Measurements from ENCODE around the gene HSD3B2.
"Not testable (repeated sequence)": the region's sequence is repeated elsewhere in the genome, so short reads cannot be mapped to it uniquely, and the experiment has no call there.

Gene HSD3B2
- 0 reads per million in 9 experiments for total RNA-seq

GRCh38 chr1:119414950-119415349, at the start of gene HSD3B2:
Gene HSD3B2, plus strand, starts transcription at chr1:119415150. Its CDS starts 270 bp downstream, at chr1:119415420.
- ATAC-seq (replicated peaks) (no peak), DNase-seq (no peak)
- Mint-ChIP-seq H3K4me3 (no peak within 1 kb of the TSS), H3K27ac (no peak within 1 kb of the TSS), H3K4me1 (ENCODE audit: low read depth in 2 of 2) (no peaks in the 10 kb centered on the region), H3K27me3 (no peaks in the 10 kb centered on the region), H3K9me3 (no peaks in the 10 kb centered on the region), H3K36me3 (ENCODE audit: insufficient read depth) (no peaks in the 10 kb centered on the region)

- ATAC-seq (replicated peaks) (no peak), DNase-seq (no peak)
- Mint-ChIP-seq H3K9me3 (no peaks in the 10 kb centered on the region), H3K27ac (no peak overlapping the region), H3K4me3 (no peak overlapping the region), H3K36me3 (ENCODE audit: insufficient read depth) (no peaks in the 10 kb centered on the region), H3K4me1 (ENCODE audit: low read depth in 2 of 2) (no peaks in the 10 kb centered on the region), H3K27me3 (peaks cover 16 to 45% of the 10 kb centered on the region in 2 donors)
Observed at GRCh38 chr1:119366424-119366823, 48.5 kb upstream of the HSD3B2 start.

GRCh38 chr1:119367432-119368124, 47.4 kb upstream of the HSD3B2 start:
- peaks cover 23 to 45% of the 10 kb centered on the region in 2 donors for H3K27me3 Mint-ChIP-seq
- H3K4me3 Mint-ChIP-seq: no peak overlapping the region
- no peak overlapping the region for H3K27ac Mint-ChIP-seq
- ATAC-seq (replicated peaks) (no peak), DNase-seq (no peak)
- no peaks in the 10 kb centered on the region for H3K36me3 Mint-ChIP-seq (ENCODE audit: insufficient read depth)
- H3K4me1 Mint-ChIP-seq (ENCODE audit: low read depth in 2 of 2): no peaks in the 10 kb centered on the region
- H3K9me3 Mint-ChIP-seq: no peaks in the 10 kb centered on the region

- no peaks in the 10 kb centered on the region for H3K36me3 Mint-ChIP-seq (ENCODE audit: insufficient read depth)
- DNase-seq (no peak), ATAC-seq (replicated peaks) (no peak)
- peaks cover 23 to 43% of the 10 kb centered on the region in 2 donors for H3K27me3 Mint-ChIP-seq
- H3K4me3 Mint-ChIP-seq: no peak within 1 kb of the TSS
- H3K4me1 Mint-ChIP-seq (ENCODE audit: low read depth in 2 of 2): no peaks in the 10 kb centered on the region
- H3K27ac Mint-ChIP-seq: no peak within 1 kb of the TSS
- H3K9me3 Mint-ChIP-seq: no peaks in the 10 kb centered on the region
Observed at GRCh38 chr1:119368554-119368953, 46.4 kb upstream of the HSD3B2 start, which contains the start of gene HAO2. Gene HAO2, plus strand, starts transcription at chr1:119368785. Its CDS starts 12,301 bp downstream, at chr1:119381086.

- Mint-ChIP-seq H3K4me1 (ENCODE audit: low read depth in 2 of 2) (no peaks in the 10 kb centered on the region), H3K27ac (no peak overlapping the region), H3K4me3 (no peak overlapping the region), H3K27me3 (peaks cover 23 to 42% of the 10 kb centered on the region in 2 donors), H3K9me3 (no peaks in the 10 kb centered on the region), H3K36me3 (ENCODE audit: insufficient read depth) (no peaks in the 10 kb centered on the region)
- DNase-seq (no peak), ATAC-seq (replicated peaks) (no peak)
Observed at GRCh38 chr1:119370748-119371147, 44.2 kb upstream of the HSD3B2 start.

GRCh38 chr1:119371815-119372214, 43.1 kb upstream of the HSD3B2 start:
- no peaks in the 10 kb centered on the region for H3K9me3 Mint-ChIP-seq
- H3K27ac Mint-ChIP-seq: no peak overlapping the region
- ATAC-seq (replicated peaks) (no peak), DNase-seq (no peak)
- no peak overlapping the region for H3K4me3 Mint-ChIP-seq
- peaks cover 23 to 33% of the 10 kb centered on the region in 2 donors for H3K27me3 Mint-ChIP-seq
- no peaks in the 10 kb centered on the region for H3K36me3 Mint-ChIP-seq (ENCODE audit: insufficient read depth)
- no peaks in the 10 kb centered on the region for H3K4me1 Mint-ChIP-seq (ENCODE audit: low read depth in 2 of 2)

- H3K27ac Mint-ChIP-seq: no peak overlapping the region
- H3K36me3 Mint-ChIP-seq (ENCODE audit: insufficient read depth): no peaks in the 10 kb centered on the region
- no peak for ATAC-seq (replicated peaks)
- no peak for DNase-seq
- H3K4me3 Mint-ChIP-seq: no peak overlapping the region
- no peaks in the 10 kb centered on the region for H3K4me1 Mint-ChIP-seq (ENCODE audit: low read depth in 2 of 2)
- H3K27me3 Mint-ChIP-seq: peaks cover 22 to 25% of the 10 kb centered on the region in 2 donors
- no peaks in the 10 kb centered on the region for H3K9me3 Mint-ChIP-seq
Observed at GRCh38 chr1:119372503-119373086, 42.4 kb upstream of the HSD3B2 start.

- H3K4me1 Mint-ChIP-seq (ENCODE audit: low read depth in 2 of 2): no peaks in the 10 kb centered on the region
- H3K36me3 Mint-ChIP-seq (ENCODE audit: insufficient read depth): no peaks in the 10 kb centered on the region
- DNase-seq: no peak
Observed at GRCh38 chr1:119373465-119373864, 41.5 kb upstream of the HSD3B2 start.

GRCh38 chr1:119374208-119374874, 40.6 kb upstream of the HSD3B2 start:
- Mint-ChIP-seq H3K4me1 (ENCODE audit: low read depth in 2 of 2) (no peaks in the 10 kb centered on the region), H3K9me3 (no peaks in the 10 kb centered on the region), H3K4me3 (no peak overlapping the region), H3K27ac (no peak overlapping the region), H3K36me3 (ENCODE audit: insufficient read depth) (no peaks in the 10 kb centered on the region), H3K27me3 (peaks cover 6 to 8% of the 10 kb centered on the region in 2 donors)
- DNase-seq (no peak), ATAC-seq (replicated peaks) (no peak)

More at GRCh38 chr1:119373465-119373864, 41.5 kb upstream of the HSD3B2 start:
- H3K4me3 Mint-ChIP-seq: no peak overlapping the region
- H3K9me3 Mint-ChIP-seq: no peaks in the 10 kb centered on the region
- H3K27me3 Mint-ChIP-seq: peaks cover 15 to 16% of the 10 kb centered on the region in 2 donors
- H3K27ac Mint-ChIP-seq: no peak overlapping the region
- no peak for ATAC-seq (replicated peaks)

GRCh38 chr1:119375366-119375765, 39.6 kb upstream of the HSD3B2 start:
- Mint-ChIP-seq H3K36me3 (ENCODE audit: insufficient read depth) (no peaks in the 10 kb centered on the region), H3K4me3 (no peak overlapping the region), H3K27ac (no peak overlapping the region), H3K27me3 (peaks cover 14 to 16% of the 10 kb centered on the region in 2 donors), H3K9me3 (peaks cover 0 to 3% of the 10 kb centered on the region in 2 donors), H3K4me1 (ENCODE audit: low read depth in 2 of 2) (no peaks in the 10 kb centered on the region)
- no peak for DNase-seq
- no peak for ATAC-seq (replicated peaks)

- Mint-ChIP-seq H3K9me3 (peaks cover 0 to 8% of the 10 kb centered on the region in 2 donors), H3K4me3 (no peak overlapping the region), H3K27ac (no peak overlapping the region), H3K36me3 (ENCODE audit: insufficient read depth) (no peaks in the 10 kb centered on the region), H3K4me1 (ENCODE audit: low read depth in 2 of 2) (no peaks in the 10 kb centered on the region), H3K27me3 (peaks cover 14 to 17% of the 10 kb centered on the region in 2 donors)
- ATAC-seq (replicated peaks) (no peak), DNase-seq (no peak)
Observed at GRCh38 chr1:119376594-119376993, 38.4 kb upstream of the HSD3B2 start.

GRCh38 chr1:119377594-119377993, 37.4 kb upstream of the HSD3B2 start:
- DNase-seq; H3K36me3 Mint-ChIP-seq (ENCODE audit: insufficient read depth); H3K4me1 Mint-ChIP-seq (ENCODE audit: low read depth in 2 of 2); H3K9me3 Mint-ChIP-seq; H3K27ac Mint-ChIP-seq; ATAC-seq (replicated peaks); H3K4me3 Mint-ChIP-seq: not testable (repeated sequence)
- H3K27me3 Mint-ChIP-seq: peaks cover 10 to 14% of the 10 kb centered on the region in 2 donors

- Mint-ChIP-seq H3K27me3 (peaks cover 10% of the 10 kb centered on the region in 2 donors), H3K36me3 (ENCODE audit: insufficient read depth) (no peaks in the 10 kb centered on the region), H3K4me3 (no peak overlapping the region), H3K4me1 (ENCODE audit: low read depth in 2 of 2) (no peaks in the 10 kb centered on the region), H3K27ac (no peak overlapping the region), H3K9me3 (peaks cover 0 to 8% of the 10 kb centered on the region in 2 donors)
- DNase-seq (no peak), ATAC-seq (replicated peaks) (no peak)
Observed at GRCh38 chr1:119379117-119379516, 35.8 kb upstream of the HSD3B2 start.

Measured in effector memory CD8-positive, alpha-beta T cell (primary cell).